ENCODE results near the gene ADAMTS6.

ADAMTS6 gene

DNA sequence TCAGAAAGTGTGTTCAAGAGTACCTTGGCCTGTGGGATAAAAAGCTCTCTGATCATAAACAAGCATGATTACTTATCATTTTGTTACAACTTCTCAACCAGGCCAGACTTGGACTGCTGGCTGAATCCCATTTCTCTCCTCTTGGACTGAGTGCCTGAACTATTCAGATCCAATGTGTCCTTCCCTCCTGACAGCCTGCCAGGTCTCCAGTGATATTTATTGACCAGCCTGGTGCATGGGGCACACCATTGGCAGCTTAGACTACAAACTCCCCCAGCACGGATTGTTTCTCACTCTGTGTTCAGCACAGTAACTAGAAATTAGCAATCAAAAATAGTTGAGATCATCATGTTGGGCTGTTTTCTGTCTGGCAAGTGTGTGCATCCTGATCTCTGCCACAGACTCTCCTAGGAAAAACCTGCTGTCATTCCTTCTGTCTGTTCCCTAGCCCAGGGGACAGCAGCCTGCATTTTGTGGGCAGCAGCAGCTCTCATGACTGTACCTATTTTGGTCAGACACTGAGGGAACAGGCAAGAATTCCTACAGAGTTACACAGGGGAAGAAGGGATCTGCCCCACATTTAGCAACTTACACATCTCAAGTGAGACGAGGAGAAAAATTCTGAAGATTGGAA lies 348.1 kb downstream of the ADAMTS6 start:
- no peak for DNase-seq (ENCODE audit: low read depth)
- no peak overlapping the region for H3K4me3 ChIP-seq (ENCODE audit: low read depth, low read length)
- TF ChIP-seq, protein P1, sequence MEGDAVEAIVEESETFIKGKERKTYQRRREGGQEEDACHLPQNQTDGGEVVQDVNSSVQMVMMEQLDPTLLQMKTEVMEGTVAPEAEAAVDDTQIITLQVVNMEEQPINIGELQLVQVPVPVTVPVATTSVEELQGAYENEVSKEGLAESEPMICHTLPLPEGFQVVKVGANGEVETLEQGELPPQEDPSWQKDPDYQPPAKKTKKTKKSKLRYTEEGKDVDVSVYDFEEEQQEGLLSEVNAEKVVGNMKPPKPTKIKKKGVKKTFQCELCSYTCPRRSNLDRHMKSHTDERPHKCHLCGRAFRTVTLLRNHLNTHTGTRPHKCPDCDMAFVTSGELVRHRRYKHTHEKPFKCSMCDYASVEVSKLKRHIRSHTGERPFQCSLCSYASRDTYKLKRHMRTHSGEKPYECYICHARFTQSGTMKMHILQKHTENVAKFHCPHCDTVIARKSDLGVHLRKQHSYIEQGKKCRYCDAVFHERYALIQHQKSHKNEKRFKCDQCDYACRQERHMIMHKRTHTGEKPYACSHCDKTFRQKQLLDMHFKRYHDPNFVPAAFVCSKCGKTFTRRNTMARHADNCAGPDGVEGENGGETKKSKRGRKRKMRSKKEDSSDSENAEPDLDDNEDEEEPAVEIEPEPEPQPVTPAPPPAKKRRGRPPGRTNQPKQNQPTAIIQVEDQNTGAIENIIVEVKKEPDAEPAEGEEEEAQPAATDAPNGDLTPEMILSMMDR (IDR thresholded peaks at IDR 0.05; ENCODE audit: low read depth, low read length, missing control alignments): no peak

DNA sequence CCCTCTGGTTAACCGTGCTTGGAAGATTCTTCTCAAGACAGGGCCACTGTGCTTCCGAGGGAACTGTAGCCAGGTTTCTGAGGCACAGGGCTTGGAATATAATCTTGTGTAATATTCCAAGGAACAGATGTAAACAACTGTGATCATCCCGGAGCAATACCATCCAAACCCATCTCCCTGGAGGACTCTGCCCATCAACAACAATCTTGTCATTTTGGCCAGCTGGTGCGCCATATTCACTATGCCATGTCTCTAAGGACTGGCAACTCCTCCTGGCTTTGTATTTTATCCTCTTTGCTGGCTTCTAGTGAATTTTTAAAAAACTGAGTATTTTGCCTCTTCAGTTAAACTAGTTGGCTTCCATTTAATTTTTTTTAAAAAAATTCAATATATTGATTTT lies 349.3 kb downstream of the ADAMTS6 start:
- TF ChIP-seq, protein P1 (IDR thresholded peaks at IDR 0.05; ENCODE audit: low read depth, low read length, missing control alignments): no peak
- no peak for DNase-seq (ENCODE audit: low read depth)
- H3K4me3 ChIP-seq (ENCODE audit: low read depth, low read length): no peak overlapping the region

DNA sequence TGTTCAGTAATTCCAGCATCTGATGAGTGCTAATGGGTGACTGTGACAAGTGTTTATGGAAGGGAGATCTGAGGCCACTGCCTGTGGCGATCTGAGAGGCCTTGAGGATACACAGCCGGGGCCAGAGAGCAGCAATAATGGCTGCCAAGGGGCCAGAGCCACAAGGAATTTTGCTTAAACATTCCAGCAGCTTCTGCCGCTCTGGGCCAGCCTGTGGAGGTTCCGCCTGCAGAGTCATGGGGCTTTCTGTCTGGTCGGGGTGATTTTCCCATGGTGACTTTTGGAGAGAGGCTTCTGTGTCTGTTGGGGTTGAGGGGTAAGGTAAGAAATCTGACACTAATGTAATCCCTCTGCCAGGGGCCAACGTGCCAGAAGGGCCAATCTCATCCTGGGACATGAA lies 353.5 kb downstream of the ADAMTS6 start:
- no peak overlapping the region for H3K4me3 ChIP-seq (ENCODE audit: low read depth, low read length)
- no peak for DNase-seq (ENCODE audit: low read depth)
- TF ChIP-seq, protein P1 (IDR thresholded peaks at IDR 0.05; ENCODE audit: low read depth, low read length, missing control alignments): no peak

DNA sequence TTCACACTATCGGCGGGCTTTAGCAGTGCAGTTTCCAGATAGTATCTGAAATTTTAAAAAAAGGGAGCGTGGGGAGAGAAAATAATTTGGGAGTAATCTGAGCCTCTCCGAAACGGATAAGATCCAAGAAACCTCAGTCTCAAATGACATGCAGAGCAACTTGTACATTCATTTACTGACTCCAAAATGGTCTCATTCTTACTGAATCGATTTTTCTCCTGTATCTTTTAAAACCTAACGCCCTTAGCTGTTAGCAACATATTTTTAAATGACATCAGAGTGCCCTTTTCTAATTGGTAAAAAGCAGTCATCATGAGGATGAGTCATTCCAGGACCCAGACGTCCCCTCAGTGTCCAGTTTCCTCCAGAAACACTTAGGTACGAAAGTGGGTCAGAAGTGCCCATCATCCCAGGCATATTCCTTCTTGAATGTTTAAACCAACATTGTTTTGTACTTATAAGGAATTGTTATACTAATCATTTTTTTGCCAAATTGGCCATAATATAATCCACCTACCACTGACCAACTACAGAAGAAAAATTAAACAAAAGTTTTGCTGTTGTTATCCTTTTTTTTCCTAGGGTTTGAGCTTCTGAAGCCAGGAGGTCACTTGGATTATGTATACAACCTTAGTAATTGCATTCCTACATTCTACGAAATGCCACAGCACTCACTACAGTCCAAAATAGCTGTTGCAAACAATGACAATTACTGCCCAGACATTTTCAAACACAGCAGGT lies 354.4 kb downstream of the ADAMTS6 start:
- DNase-seq (ENCODE audit: low read depth): no peak
- H3K4me3 ChIP-seq (ENCODE audit: low read depth, low read length): no peak overlapping the region
- TF ChIP-seq, protein P1 (IDR thresholded peaks at IDR 0.05; ENCODE audit: low read depth, low read length, missing control alignments): no peak

DNA sequence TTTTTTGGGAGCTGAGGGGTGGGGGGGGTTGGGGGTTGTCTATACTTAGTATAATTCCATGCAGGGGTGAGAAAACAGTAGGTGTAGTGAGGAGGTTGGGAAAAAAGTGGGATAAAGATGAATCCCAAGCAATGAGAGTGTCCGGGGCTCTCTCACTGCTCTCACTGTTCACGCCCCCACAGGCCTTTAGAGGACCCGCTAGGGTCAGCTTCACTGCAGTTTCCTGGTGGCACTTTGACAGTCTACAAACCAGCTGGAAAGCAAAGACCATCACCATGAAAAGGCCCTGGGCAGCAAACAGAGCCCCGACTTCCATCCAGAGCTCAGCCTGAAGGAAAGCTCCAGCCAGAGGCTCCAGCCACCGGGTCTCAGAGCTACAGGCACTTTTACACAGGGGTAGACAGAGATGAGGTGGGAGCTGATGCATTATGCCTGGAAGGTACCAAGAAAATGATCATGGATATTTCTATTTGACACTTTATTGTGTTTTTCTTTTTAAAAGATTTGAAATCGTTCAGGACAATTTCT lies 355.1 kb downstream of the ADAMTS6 start:
- TF ChIP-seq, protein P1 (IDR thresholded peaks at IDR 0.05; ENCODE audit: low read depth, low read length, missing control alignments): no peak
- no peak for DNase-seq (ENCODE audit: low read depth)
- no peak overlapping the region for H3K4me3 ChIP-seq (ENCODE audit: low read depth, low read length)

DNA sequence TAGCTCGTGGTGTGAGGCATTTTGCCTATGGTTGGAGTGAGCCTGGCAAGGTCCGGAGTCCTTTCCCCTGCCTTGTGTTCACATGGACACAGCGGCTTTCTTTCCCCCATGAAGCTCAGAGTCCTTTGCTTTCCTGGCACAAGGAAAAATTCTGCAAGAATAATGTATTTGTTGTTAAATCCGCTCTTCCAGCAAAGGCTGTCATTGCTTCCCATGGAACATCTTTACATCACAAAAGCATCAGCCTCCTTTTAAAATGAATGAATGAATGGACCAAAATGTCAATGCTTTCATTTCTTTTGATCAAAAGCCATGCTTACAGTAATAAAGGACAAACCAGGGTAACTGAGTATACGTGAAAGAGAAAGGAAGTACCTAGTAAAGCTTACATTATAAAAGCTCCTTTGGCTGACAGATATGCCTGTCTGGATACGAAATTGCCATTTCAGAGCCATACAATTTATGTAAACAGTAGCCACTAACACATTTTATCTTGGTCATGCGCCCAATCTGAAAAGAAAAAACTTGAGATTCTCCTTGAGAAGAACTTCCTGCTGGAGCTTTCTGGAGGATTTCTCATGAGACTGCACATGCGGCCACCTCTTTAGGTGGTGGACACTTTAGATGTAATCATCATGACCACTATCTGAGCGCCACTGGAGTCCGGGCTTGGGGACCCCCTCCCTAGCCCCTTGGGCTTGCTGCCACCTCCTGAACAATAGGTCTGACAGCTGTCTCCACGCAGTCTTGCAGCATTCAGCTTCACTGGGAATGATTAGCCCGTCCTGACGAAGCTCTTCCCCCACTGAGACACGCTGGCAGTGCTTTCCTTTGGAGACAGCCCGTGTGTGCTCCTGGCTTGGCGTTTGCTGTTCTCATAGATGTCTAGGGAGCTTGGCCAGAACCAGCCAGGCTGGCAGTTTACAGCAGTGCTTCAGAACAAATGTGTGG lies 355.9 kb downstream of the ADAMTS6 start:
- H3K4me3 ChIP-seq (ENCODE audit: low read depth, low read length): no peak overlapping the region
- DNase-seq (ENCODE audit: low read depth): no peak

More for the DNA sequence above, 355.9 kb downstream of the ADAMTS6 start:
- TF ChIP-seq, protein P1 (IDR thresholded peaks at IDR 0.05; ENCODE audit: low read depth, low read length, missing control alignments): no peak

All from GM12864 (cell line).